Ovary (tissue), 3 donors: ENCODE measurements around the gene DUS4L.

Source experiments
- CTCF ChIP-seq, 3 donors: fragments of 450-650 bp in 2 of 3; fragments of 200-600 bp in 1 of 3; IDR thresholded peaks; one replicate each; pipeline versions ENCODE4 v1.5.1 to v1.8.0; 2016 to 2022; ENCODE audit warnings: antibody characterized with exemption in 3 of 3, mild to moderate bottlenecking in 1 of 3
- EP300 ChIP-seq: sonication (generic); formaldehyde crosslinking; IDR thresholded peaks from one replicate; pipeline ENCODE4 v1.6.1; 2017; ENCODE audit warnings: antibody characterized with exemption
- donor health status: DM: no; HTN: no; CAD: no.

GRCh38 chr7:107614425-107614824 lies 50.7 kb downstream of the DUS4L start:
- TF ChIP-seq EP300 (no peak), CTCF (IDR thresholded peaks at IDR 0.05) (no peak)
